Activated naive CD8-positive, alpha-beta T cell treated with anti-CD3 and anti-CD28 coated beads, Interleukin-2, amount 10 ng/mL, durations not matched to agents 7 days and 5 days (primary cell): Measurements from ENCODE around the gene ST6GALNAC6. TPM values are rescaled to one million over a fixed set of nuclear protein-coding genes. Genes with fewer than 3 reads are reported as not detected.
A peak's percentile ranks its signal among the peaks of the same experiment; 100 is the strongest.
"Not testable (repeated sequence)": the region's sequence is repeated elsewhere in the genome, so short reads cannot be mapped to it uniquely, and the experiment has no call there.

Experiments used
- ATAC-seq: fragments of 150-1000 bp; cut with Tn5 transposase; one replicate; pipeline ENCODE4 v1.10.0; 2021; ENCODE audit warnings: low read depth, moderate library complexity
- POLR2A ChIA-PET: fragments of 350-600 bp; sonication (Branson Sonifier 250); formaldehyde crosslinking; loops from one replicate; lab custom pipeline; 2021; ENCODE audit warnings: antibody characterized with exemption; lab: Charles Lee
- DNase-seq: peaks from one replicate; pipeline ENCODE4 v3.0.0; 2021
- H3K27ac Mint-ChIP-seq: one replicate; pipeline ENCODE4 v1.8.0; 2022; ENCODE audit warnings: mild to moderate bottlenecking, mixed read lengths
- H3K27me3 Mint-ChIP-seq: one replicate; pipeline ENCODE4 v1.8.0; 2022; ENCODE audit warnings: mild to moderate bottlenecking, moderate library complexity, mixed read lengths
- H3K36me3 Mint-ChIP-seq: one replicate; pipeline ENCODE4 v1.8.0; 2021; ENCODE audit warnings: mild to moderate bottlenecking, mixed read lengths
- H3K4me1 Mint-ChIP-seq: one replicate; pipeline ENCODE4 v1.8.0; 2021; ENCODE audit warnings: mixed read lengths
- H3K4me3 Mint-ChIP-seq: one replicate; pipeline ENCODE4 v1.8.0; 2022; ENCODE audit warnings: mild to moderate bottlenecking, moderate library complexity, mixed read lengths
- H3K9me3 Mint-ChIP-seq: one replicate; pipeline ENCODE4 v1.8.0; 2021; ENCODE audit warnings: mixed read lengths
- total RNA-seq, 2 experiments: library from RNA; stranded (reverse); gene quantifications; one replicate each; pipeline ENCODE4 v1.2.3, GENCODE V29; 2021

Gene ST6GALNAC6
- total RNA-seq, 2 experiments from 2014 or later: 105 to 112 TPM

GRCh38 chr9:127877566-127877998 lies 21.8 kb downstream of the ST6GALNAC6 start, which contains the start of gene AK1:
AK1 (minus strand) TSS chr9:127877675; CDS start chr9:127874617, 3,058 bp downstream.
- Mint-ChIP-seq H3K4me3 (peak within 1 kb of the TSS; percentile 28), H3K4me1 (peaks cover 2% of the 10 kb centered on the region), H3K9me3 (no peaks in the 10 kb centered on the region), H3K27me3 (peaks cover 2% of the 10 kb centered on the region), H3K36me3 (peaks cover 3% of the 10 kb centered on the region), H3K27ac (peak within 1 kb of the TSS; percentile 48)
- DNase-seq: no peak
- no peak for ATAC-seq
- POLR2A ChIA-PET: interaction anchor here (1.1 kb wide), 1 partner anchor 28 kb away, joined by 3 read pairs; no protein-coding TSS in a partner anchor

- peaks cover 3% of the 10 kb centered on the region for H3K36me3 Mint-ChIP-seq
- H3K27me3 Mint-ChIP-seq: peaks cover 2% of the 10 kb centered on the region
- POLR2A ChIA-PET: interaction anchor here (1.1 kb wide), 1 partner anchor 29 kb away, joined by 3 read pairs; no protein-coding TSS in a partner anchor
- H3K4me1 Mint-ChIP-seq: no peaks in the 10 kb centered on the region
- DNase-seq: no peak
- no peak for ATAC-seq
- H3K27ac Mint-ChIP-seq: peak overlapping the region; percentile 48
- H3K9me3 Mint-ChIP-seq: no peaks in the 10 kb centered on the region
- H3K4me3 Mint-ChIP-seq: peak overlapping the region; percentile 28
These were observed 22.4 kb downstream of the ST6GALNAC6 start for GRCh38 chr9:127876764-127877562.

GRCh38 chr9:127876026-127876763 lies 23.2 kb downstream of the ST6GALNAC6 start:
- POLR2A ChIA-PET: interaction anchor here (1.1 kb wide), 1 partner anchor 29 kb away, joined by 3 read pairs; no protein-coding TSS in a partner anchor
- Mint-ChIP-seq H3K4me1 (no peaks in the 10 kb centered on the region), H3K4me3 (no peak overlapping the region), H3K27ac (no peak overlapping the region), H3K9me3 (no peaks in the 10 kb centered on the region), H3K36me3 (peaks cover 3% of the 10 kb centered on the region), H3K27me3 (peaks cover 2% of the 10 kb centered on the region)
- no peak for DNase-seq
- no peak for ATAC-seq

GRCh38 chr9:127875306-127875966 lies 24.0 kb downstream of the ST6GALNAC6 start:
- Mint-ChIP-seq H3K4me1 (no peaks in the 10 kb centered on the region), H3K27me3 (peaks cover 2% of the 10 kb centered on the region), H3K36me3 (peaks cover 3% of the 10 kb centered on the region), H3K4me3 (no peak overlapping the region), H3K9me3 (no peaks in the 10 kb centered on the region), H3K27ac (peak overlapping the region; percentile 43)
- ATAC-seq (no peak), DNase-seq (no peak)
- POLR2A ChIA-PET: no interaction called here

GRCh38 chr9:127874301-127875221 lies 24.8 kb downstream of the ST6GALNAC6 start:
- Mint-ChIP-seq H3K9me3 (no peaks in the 10 kb centered on the region), H3K27me3 (peaks cover 2% of the 10 kb centered on the region), H3K27ac (no peak overlapping the region), H3K4me1 (no peaks in the 10 kb centered on the region), H3K36me3 (peaks cover 3% of the 10 kb centered on the region), H3K4me3 (no peak overlapping the region)
- ATAC-seq: no peak
- no peak for DNase-seq
- POLR2A ChIA-PET: no interaction called here

GRCh38 chr9:127873886-127874285 lies 25.5 kb downstream of the ST6GALNAC6 start:
- no peaks in the 10 kb centered on the region for H3K4me1 Mint-ChIP-seq
- H3K27ac Mint-ChIP-seq: no peak overlapping the region
- ATAC-seq (no peak), DNase-seq (no peak)
- no peak overlapping the region for H3K4me3 Mint-ChIP-seq
- H3K27me3 Mint-ChIP-seq: peaks cover 2% of the 10 kb centered on the region
- no peaks in the 10 kb centered on the region for H3K9me3 Mint-ChIP-seq
- peaks cover 3% of the 10 kb centered on the region for H3K36me3 Mint-ChIP-seq
- POLR2A ChIA-PET: no interaction called here

- POLR2A ChIA-PET: no interaction called here
- Mint-ChIP-seq H3K27me3 (peaks cover 2% of the 10 kb centered on the region), H3K27ac (no peak overlapping the region), H3K4me1 (no peaks in the 10 kb centered on the region), H3K36me3 (peaks cover 1% of the 10 kb centered on the region), H3K9me3 (no peaks in the 10 kb centered on the region), H3K4me3 (no peak overlapping the region)
- DNase-seq (no peak), ATAC-seq (no peak)
These were observed 26.1 kb downstream of the ST6GALNAC6 start for GRCh38 chr9:127873223-127873691.

GRCh38 chr9:127872369-127873222 lies 26.8 kb downstream of the ST6GALNAC6 start:
- no peak overlapping the region for H3K4me3 Mint-ChIP-seq
- no peak for ATAC-seq
- no peak overlapping the region for H3K27ac Mint-ChIP-seq

GRCh38 chr9:127871531-127871930 lies 27.9 kb downstream of the ST6GALNAC6 start:
- H3K27ac Mint-ChIP-seq: peak overlapping the region; percentile 52
- no peaks in the 10 kb centered on the region for H3K36me3 Mint-ChIP-seq
- no peak for ATAC-seq
- no peak overlapping the region for H3K4me3 Mint-ChIP-seq
- H3K4me1 Mint-ChIP-seq: no peaks in the 10 kb centered on the region
- H3K9me3 Mint-ChIP-seq: no peaks in the 10 kb centered on the region
- DNase-seq: no peak
- no peaks in the 10 kb centered on the region for H3K27me3 Mint-ChIP-seq
- POLR2A ChIA-PET: no interaction called here

More at GRCh38 chr9:127872369-127873222, 26.8 kb downstream of the ST6GALNAC6 start:
- no peak for DNase-seq
- Mint-ChIP-seq H3K36me3 (no peaks in the 10 kb centered on the region), H3K4me1 (no peaks in the 10 kb centered on the region), H3K9me3 (no peaks in the 10 kb centered on the region), H3K27me3 (no peaks in the 10 kb centered on the region)
- POLR2A ChIA-PET: no interaction called here

- Mint-ChIP-seq H3K27ac (no peak overlapping the region), H3K4me1 (peaks cover 1% of the 10 kb centered on the region), H3K4me3 (no peak overlapping the region), H3K36me3 (peaks cover 1% of the 10 kb centered on the region), H3K9me3 (no peaks in the 10 kb centered on the region), H3K27me3 (no peaks in the 10 kb centered on the region)
- DNase-seq (no peak), ATAC-seq (no peak)
- POLR2A ChIA-PET: interaction anchor here (0.7 to 2.4 kb wide), 5 partner anchors 67 to 101 kb away, joined by 3 to 19 read pairs (median 6); partner anchors contain the start of genes CDK9 and FPGS
These were observed 28.5 kb downstream of the ST6GALNAC6 start for GRCh38 chr9:127870887-127871286.

- not testable (repeated sequence) for H3K36me3 Mint-ChIP-seq, H3K4me1 Mint-ChIP-seq, H3K9me3 Mint-ChIP-seq, DNase-seq, H3K4me3 Mint-ChIP-seq, H3K27me3 Mint-ChIP-seq, H3K27ac Mint-ChIP-seq, ATAC-seq
- POLR2A ChIA-PET: interaction anchor here (0.6 to 2.4 kb wide), 17 partner anchors 16 to 135 kb away, joined by 3 to 19 read pairs (median 4); partner anchors contain the start of genes CDK9, ENG, FPGS and SH2D3C
These were observed 29.3 kb downstream of the ST6GALNAC6 start for GRCh38 chr9:127870153-127870491.
